HG03442 (cell line): ENCODE data around the gene TPCN1.

Source experiments
- ATAC-seq: cut with Tn5 transposase; IDR thresholded peaks from one replicate; pipeline ENCODE4 v1.9.1; 2021; ENCODE audit warnings: mild to moderate bottlenecking, moderate library complexity; ENCODE audit not compliant: unreplicated experiment

Gene TPCN1

GRCh38 chr12:113278633-113279032 lies 57.4 kb downstream of the TPCN1 start:
- no peak for ATAC-seq

- ATAC-seq, result no peak
Observed at GRCh38 chr12:113284751-113285150, 63.5 kb downstream of the TPCN1 start.

- no peak for ATAC-seq
Observed at GRCh38 chr12:113285679-113286610, 64.7 kb downstream of the TPCN1 start.

GRCh38 chr12:113286712-113287111 lies 65.4 kb downstream of the TPCN1 start:
- ATAC-seq, result no peak

- no peak for ATAC-seq
Observed at GRCh38 chr12:113287146-113287898, 66.1 kb downstream of the TPCN1 start.

- ATAC-seq, result no peak
Observed at GRCh38 chr12:113287899-113288282, 66.6 kb downstream of the TPCN1 start.

GRCh38 chr12:113289361-113289760 lies 68.1 kb downstream of the TPCN1 start:
- no peak for ATAC-seq

GRCh38 chr12:113290506-113290905 lies 69.2 kb downstream of the TPCN1 start:
- ATAC-seq, result no peak

GRCh38 chr12:113291586-113291985 lies 70.3 kb downstream of the TPCN1 start:
- ATAC-seq, result no peak

GRCh38 chr12:113292091-113292490 lies 70.8 kb downstream of the TPCN1 start:
- no peak for ATAC-seq

- ATAC-seq, result no peak
Observed at GRCh38 chr12:113292547-113292946, 71.3 kb downstream of the TPCN1 start.

- no peak for ATAC-seq
Observed at GRCh38 chr12:113293100-113293499, 71.8 kb downstream of the TPCN1 start.

- no peak for ATAC-seq
Observed at GRCh38 chr12:113295886-113296556, 74.8 kb downstream of the TPCN1 start.

- ATAC-seq, result no peak
Observed at GRCh38 chr12:113296557-113297213, 75.4 kb downstream of the TPCN1 start.

- ATAC-seq, result no peak
Observed at GRCh38 chr12:113297214-113297587, 75.9 kb downstream of the TPCN1 start.

- no peak for ATAC-seq
Observed at GRCh38 chr12:113297621-113298471, 76.6 kb downstream of the TPCN1 start.

- no peak for ATAC-seq
Observed at GRCh38 chr12:113298472-113298817, 77.2 kb downstream of the TPCN1 start.

- ATAC-seq, result no peak
Observed at GRCh38 chr12:113298861-113299545, 77.7 kb downstream of the TPCN1 start.

- no peak for ATAC-seq
Observed at GRCh38 chr12:113299619-113300237, 78.5 kb downstream of the TPCN1 start.
